Measurements from ENCODE around the gene GPC5. TPM values are rescaled to one million over a fixed set of nuclear protein-coding genes. Genes with fewer than 3 reads are reported as not detected.

The GPC5 gene
- total and polyA plus RNA-seq, 9 of the 15 experiments (the other 6 are each of a cell fraction or from before 2014, with no cell fraction given) = 0.18 to 0.27 TPM; not detected in 7

- no peaks in the 10 kb centered on the region for H3K9me1 ChIP-seq (ENCODE audit: control insufficient read depth, insufficient read depth, low read length)
- POLR2A ChIA-PET = interaction anchor here (0.7 kb wide), 1 partner anchor 794 kb away, joined by 3 read pairs; no protein-coding TSS in a partner anchor
- DNase-seq (ENCODE audit: extremely low read depth in 1 of 4, low spot score in 3 of 4) = no peak
- no peak overlapping the region for H2AFZ ChIP-seq (ENCODE audit: low read depth, low read length)
- H3K4me2 ChIP-seq (ENCODE audit: insufficient read depth, low read length) = no peak overlapping the region
- no peaks in the 10 kb centered on the region for H3K9me3 ChIP-seq (replicated peaks; ENCODE audit: control insufficient read depth, insufficient read depth, low read depth, low read length)
- no peak for ATAC-seq
- H3K27ac ChIP-seq (ENCODE audit: extremely low read depth, low read depth, low read length) = no peak overlapping the region
- no peak overlapping the region for H3K4me3 ChIP-seq
- intact Hi-C loops (cut with micrococcal nuclease) = loop anchor here (5.0 kb wide), 1 partner anchor 169 kb away; no protein-coding TSS in a partner anchor
- H3K79me2 ChIP-seq (ENCODE audit: control insufficient read depth, insufficient read depth, low read length) = no peaks in the 10 kb centered on the region
- no peaks in the 10 kb centered on the region for H3K27me3 ChIP-seq (ENCODE audit: control insufficient read depth in 2 of 2, insufficient read depth in 2 of 2, low read length in 2 of 2)
- CTCF ChIA-PET (ENCODE audit: low intra/inter-chr PET ratio) = no interaction called here
- BruUV-seq (replicated peaks) = no TSS peak
- no peak for FAIRE-seq
- H3K36me3 ChIP-seq (ENCODE audit: control insufficient read depth, insufficient read depth, low read length) = no peaks in the 10 kb centered on the region
- H3K9ac ChIP-seq (ENCODE audit: insufficient read depth in 1 of 2, low read depth in 2 of 2, low read length in 2 of 2) = no peak overlapping the region
- H4K20me1 ChIP-seq (replicated peaks; ENCODE audit: control insufficient read depth, insufficient read depth, low read length) = no peaks in the 10 kb centered on the region
- H3K4me1 ChIP-seq (replicated peaks in 1 of 2; ENCODE audit: control insufficient read depth in 2 of 2, insufficient read depth in 2 of 2, low read length in 2 of 2) = no peaks in the 10 kb centered on the region
- in situ Hi-C loops (cut with MboI) = loop anchor here (10.0 kb wide), 1 partner anchor 706 kb away; no protein-coding TSS in a partner anchor
- TF ChIP-seq ZNF76 (CRISPR knock-in tag; IDR thresholded peaks at IDR 0.05; ENCODE audit: borderline replicate concordance) (no peak), ZNF280B (CRISPR knock-in tag; IDR thresholded peaks at IDR 0.05) (peak; percentile 50; the same call in 1 of the 2 replicates), ZNF324 (CRISPR knock-in tag; IDR thresholded peaks at IDR 0.05) (0 out of 2 replicates have a peak, but pooled peaks have one; percentile 14), ZNF316 (IDR thresholded peaks at IDR 0.05) (no peak), SREBF1 (IDR thresholded peaks at IDR 0.05; ENCODE audit: borderline replicate concordance, low read depth, low read length) (no peak), RAD51 (IDR thresholded peaks at IDR 0.05; ENCODE audit: borderline replicate concordance, low read depth) (no peak), ZNF395 (CRISPR knock-in tag; IDR thresholded peaks at IDR 0.05) (no peak), ZNF696 (CRISPR knock-in tag; conservative IDR thresholded peaks at IDR 0.05) (no peak), RNF2 (IDR thresholded peaks at IDR 0.05) (no peak), PCBP2 (IDR thresholded peaks at IDR 0.05; ENCODE audit: low read depth, low read length, poor library complexity, severe bottlenecking) (peak; percentile 64), ZC3H4 (CRISPR knock-in tag; IDR thresholded peaks at IDR 0.05; ENCODE audit: borderline replicate concordance) (no peak), ZFP30 (CRISPR knock-in tag; IDR thresholded peaks at IDR 0.05; ENCODE audit: borderline replicate concordance) (0 out of 2 replicates have a peak, but pooled peaks have one; percentile 25), ETS2 (tag; IDR thresholded peaks at IDR 0.05; ENCODE audit: borderline replicate concordance, poor library complexity, severe bottlenecking) (no peak), ATF2 (CRISPR knock-in tag; IDR thresholded peaks at IDR 0.05) (no peak), CREB5 (CRISPR knock-in tag; IDR thresholded peaks at IDR 0.05) (no peak), CBX3 (IDR thresholded peaks at IDR 0.05; ENCODE audit: borderline replicate concordance in 1 of 2, low read length in 2 of 2) (no peak), TFAM (CRISPR knock-in tag; conservative IDR thresholded peaks at IDR 0.05) (peak; percentile 79; the same call in 1 of the 2 replicates), FUS (optimal IDR thresholded peaks at IDR 0.05; ENCODE audit: low read depth, low read length) (peak; percentile 44)
These were observed 200.2 kb downstream of the GPC5 start for GRCh38 chr13:91598655-91599054.
